HG02759 (cell line): Measurements from ENCODE around the gene TULP1.
"Not testable (repeated sequence)": the region's sequence is repeated elsewhere in the genome, so short reads cannot be mapped to it uniquely, and the experiment has no call there.

Experiments
- ATAC-seq: cut with Tn5 transposase; IDR thresholded peaks from one replicate; pipeline ENCODE4 v1.9.1; 2021; ENCODE audit warnings: mild to moderate bottlenecking, moderate library complexity; ENCODE audit not compliant: unreplicated experiment

The TULP1 gene

DNA sequence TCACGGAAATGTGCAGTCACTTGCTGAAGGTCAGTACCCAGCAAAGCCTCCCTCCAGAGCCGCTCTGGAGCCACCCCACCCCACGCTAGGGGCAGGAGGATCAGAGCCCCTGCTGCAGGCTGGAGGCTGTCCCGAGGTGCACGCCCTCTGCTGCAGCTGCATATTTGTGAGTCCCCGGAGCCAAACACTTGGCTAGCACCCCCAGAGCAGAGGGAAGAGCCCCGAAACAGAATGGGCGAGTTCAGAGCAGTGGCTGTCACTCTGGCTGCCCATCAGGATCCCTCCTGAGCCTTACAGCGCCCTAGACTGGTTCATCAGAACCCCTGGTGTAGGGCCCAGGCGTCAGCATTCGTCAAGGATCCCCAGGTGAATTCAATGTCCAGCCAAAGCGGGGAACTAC, 9.5 kb upstream of the TULP1 start:
- no peak for ATAC-seq

DNA sequence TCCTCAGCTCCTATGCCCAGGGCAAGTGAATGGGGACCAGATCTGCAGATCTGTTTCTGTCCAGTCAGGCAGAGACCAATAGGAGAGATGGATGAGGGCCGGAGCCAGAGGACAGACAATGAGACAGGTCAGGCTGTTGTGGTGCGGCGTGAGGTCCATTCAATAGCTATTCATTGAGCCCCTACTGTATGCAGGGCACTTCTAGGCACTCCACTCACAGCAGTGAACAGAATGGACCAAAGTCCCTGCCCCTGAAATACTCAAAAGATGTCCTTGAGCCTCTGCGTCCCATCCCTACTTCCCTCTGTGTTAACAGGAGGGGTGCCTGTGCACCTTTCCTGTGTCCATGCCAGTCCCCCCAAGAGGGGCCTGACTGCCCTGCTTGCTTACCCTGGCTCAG, 8.5 kb upstream of the TULP1 start:
- ATAC-seq = no peak

DNA sequence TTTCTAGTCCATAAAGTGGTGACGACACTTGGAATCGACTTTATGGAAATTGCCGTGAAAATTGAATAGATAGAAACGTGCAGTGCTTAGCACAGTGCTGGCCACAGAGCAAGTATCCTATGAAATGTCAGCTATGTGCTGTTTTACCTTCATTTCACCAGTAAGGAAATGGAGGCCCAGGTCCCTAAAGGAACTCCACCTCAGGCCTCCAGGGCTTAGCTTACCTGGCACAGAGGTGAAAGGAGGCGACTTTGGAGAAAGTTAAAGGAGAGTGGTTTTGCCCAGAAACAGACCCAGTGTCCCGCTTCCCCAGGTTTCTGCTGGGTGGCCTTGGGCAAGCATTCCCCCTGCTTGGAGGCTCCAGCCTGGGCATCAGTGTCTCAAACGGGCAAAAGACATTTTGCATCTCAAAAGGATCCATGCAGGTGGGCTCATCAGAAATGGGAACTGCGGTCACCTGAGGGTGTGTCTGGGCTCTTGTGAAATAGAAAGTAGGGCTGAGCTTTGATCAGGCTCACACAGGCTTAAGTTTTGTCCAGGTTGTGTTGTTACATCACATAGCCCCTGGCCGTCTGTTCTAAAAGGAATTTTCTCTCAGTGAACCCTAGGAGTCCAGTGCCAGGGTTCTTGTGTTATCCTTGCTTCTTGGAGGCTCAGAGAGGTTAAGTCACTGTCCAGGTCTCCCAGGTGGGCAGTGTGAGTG, 6.8 kb upstream of the TULP1 start:
- ATAC-seq = no peak

DNA sequence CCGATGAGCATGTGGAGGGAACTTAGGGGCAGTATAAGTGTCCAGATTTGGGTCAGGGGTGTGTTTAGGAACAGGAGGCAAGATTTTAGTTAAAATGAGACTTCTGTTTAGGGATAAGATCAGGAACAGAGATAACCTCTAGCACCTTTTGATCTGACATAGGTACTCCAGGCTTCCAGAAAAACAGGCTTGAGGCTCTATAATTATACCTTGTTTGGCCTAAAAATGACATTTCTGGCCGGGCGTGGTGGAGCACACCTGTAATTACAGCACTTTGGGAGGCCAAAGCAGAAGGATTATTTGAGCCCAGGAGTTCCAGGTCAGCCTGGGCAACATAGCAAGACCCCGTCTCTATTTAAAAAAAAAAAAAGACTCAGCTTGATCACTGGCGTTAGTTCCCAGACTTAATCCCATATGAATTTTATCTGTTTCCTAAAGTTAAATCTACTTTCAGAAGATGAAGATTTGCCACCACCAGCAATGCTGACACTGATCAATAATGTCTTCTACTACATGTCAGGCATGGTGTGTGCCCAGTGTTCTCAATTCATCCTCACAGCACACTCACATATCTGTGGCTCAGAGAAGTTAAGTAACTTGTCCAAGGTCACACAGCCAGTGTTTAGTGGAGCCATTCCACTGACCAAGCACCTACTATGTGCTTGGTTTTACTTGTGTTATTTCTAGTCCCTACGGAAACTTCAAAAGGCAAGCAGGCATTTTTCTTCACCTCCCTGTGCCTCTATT, 6.0 kb upstream of the TULP1 start:
- ATAC-seq = no peak

DNA sequence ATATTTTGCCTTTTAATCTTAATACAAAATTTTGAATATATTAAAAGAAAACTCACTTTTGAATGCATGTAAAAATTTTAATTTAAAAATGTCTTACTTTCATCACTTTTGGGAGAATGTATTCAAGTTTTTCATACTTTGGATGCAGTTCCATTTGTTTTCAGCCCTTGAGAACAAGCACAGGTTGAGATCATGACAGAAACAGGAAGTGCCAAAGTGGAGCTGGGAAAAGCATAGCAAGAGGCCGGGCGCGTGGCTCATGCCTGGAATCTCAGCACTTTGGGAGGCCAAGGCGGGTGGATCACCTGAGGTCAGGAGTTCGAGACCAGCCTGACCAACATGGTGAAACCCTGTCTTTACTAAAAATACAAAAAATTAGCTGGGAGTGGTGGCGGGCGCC, 5.3 kb upstream of the TULP1 start:
- not testable (repeated sequence) for ATAC-seq

DNA sequence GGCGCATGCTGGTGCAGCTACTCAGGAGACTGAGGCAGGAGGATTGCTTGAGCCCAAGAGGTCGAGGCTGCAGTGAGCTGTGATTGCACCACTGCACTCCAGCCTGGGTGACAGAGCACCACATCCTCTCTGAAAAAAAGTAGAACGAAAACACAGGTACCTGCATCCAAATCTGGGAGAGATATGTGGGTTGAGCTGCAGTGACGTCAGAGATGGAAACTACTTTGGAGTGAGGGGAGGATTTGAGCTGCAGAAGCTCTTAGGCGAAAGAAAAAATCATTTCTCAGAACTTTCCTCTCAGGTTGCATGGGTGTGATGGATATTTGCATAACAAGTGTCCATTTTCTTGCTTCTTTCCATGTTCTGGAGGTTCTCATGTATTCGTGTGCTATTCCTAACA, 4.0 kb upstream of the TULP1 start:
- no peak for ATAC-seq

DNA sequence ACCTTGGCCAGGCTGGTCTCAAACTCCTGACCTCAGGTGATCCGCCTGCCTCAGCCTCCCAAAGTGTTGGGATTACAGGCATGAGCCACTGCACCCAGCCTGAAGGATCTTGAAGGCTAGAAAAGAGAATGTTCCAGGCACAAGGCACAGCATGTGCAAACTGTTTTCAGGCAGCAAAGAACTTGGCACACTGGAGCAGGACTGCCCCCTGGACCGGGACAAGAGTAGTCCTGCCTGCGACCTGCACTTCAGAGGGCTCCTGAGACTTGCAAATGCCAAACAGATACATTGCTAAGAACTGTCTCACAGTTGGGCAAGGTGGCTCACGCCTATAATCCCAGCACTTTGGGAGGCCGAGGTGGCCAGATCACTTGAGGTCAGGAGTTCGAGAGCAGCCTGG, 3.2 kb upstream of the TULP1 start:
- ATAC-seq = not testable (repeated sequence)

DNA sequence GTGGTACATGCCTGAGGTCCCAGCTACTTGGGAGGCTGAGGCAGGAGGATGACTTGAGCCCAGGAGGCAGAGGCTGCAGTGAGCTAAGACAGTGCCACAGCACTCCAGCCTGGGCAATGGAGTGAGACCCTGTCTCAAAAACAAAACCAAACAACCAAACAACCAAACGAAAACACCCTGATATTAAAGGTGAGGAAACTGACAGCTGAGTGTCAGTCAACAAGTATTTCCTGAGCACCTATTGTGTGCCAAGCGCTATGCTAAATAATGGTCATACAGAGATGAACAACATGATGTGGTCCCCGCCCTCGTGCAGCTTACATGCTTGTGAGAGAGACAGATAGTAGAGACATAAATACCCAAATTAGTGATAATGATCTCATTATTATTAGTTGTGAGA, 1.9 kb upstream of the TULP1 start:
- ATAC-seq = no peak

DNA sequence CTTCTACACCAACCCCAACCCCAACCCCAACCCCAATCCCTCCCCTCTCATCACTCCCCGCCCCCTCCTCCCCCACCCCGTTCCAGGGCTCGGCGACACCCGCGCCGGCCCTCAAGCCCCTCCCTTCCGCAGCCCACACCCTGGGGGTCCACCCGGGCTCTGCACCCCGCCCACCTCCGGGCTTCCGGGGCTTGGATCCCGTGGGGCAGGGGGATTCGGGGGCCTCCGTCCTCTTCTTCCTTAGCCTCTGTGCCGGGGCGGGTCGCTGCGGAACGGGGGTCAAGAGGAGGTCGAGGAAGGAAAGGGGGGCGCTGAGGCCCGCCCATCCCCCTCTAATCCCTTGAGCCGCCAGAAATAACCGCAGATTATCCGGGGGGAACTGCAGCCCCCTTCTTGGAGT, 690 bp downstream of the TULP1 start:
- no peak for ATAC-seq

DNA sequence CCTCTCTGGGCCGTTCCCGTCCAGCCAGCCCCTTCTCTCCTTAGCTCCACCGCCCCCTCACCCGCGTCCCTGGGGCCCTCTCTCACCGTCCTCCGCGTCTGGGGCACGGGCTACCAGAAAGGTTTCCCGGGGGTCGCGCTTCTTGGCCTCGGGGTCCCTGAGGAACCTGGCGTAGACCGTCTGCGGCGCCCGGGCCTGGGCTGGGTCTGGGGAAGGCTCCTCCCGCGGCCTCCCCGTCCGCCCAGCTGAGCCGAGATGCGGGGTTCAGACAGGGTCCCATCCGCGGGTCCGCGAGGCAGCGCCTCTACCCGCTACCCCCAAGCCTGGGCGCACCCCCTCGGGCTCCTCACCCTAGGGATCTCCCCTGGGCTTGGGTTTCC, 1.1 kb downstream of the TULP1 start:
- no peak for ATAC-seq

DNA sequence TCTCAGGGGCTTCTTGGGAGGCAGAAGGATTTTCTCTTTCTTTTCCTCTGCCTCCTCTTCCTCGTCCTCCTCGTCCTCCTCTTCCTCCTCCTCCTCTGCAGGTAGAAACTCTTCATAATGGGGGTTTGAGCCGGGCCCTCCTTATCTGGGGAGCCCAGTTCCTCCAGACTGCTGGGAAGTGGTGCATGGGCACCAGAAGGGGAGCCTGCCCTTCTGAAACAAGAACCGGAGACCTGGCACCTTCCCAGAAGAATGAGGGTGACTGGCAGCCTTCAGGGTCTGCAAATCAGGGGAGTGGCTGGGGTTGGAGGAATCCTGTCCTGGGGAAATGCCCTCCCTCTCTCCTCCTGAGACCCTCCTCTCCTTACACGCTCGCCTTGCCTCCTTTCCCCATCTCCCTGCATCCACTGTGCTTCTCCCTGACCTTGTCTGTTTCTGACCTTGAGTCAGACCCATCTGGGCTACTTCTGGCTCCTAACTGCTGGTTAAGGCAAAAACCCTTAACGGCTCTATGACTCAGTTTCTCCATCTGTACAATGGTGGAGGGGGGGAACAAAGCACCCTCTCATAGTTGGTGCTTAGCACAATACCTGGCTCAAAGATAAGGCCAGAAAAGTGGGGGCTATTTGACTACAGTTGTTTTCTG, 1.7 kb downstream of the TULP1 start:
- no peak for ATAC-seq

DNA sequence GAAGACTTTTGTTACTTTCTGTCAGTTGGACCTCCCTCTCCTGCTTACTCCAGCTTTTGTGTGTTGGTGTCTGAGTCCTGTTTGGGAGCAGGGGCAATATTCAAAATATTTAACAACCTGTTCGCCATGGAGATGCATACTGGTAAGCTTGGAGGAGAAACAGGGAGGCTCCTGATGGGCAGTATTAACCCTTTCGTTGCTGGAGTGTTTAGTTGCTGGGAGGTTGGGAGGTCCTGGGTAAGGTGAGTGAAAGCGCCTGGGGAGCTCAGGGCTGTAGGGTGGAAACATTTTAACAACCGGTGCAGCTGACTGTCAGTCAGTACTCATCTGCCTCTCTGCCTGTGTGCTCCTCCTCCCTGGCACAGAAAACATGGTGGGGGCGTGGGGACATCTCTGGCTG, 4.2 kb downstream of the TULP1 start:
- ATAC-seq = no peak

DNA sequence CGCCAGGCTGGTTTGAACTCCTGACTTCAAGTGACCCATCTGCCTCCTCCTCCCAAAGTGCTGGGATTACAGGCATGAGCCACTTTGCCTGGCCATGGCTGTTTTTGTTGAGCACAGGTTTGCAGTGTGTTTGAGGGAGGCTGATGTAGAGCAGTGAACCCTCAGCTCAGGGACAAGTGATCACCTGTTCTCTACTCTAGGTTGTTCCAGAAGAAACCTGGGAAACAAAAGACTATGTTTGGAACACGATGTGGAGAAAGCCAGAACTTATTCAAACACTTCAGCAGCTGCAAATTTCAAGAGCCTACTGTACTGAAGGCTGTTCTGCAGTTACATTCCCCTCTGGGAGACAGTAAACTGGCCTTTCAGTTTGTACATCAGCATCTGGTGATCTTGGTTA, 4.7 kb downstream of the TULP1 start:
- no peak for ATAC-seq

DNA sequence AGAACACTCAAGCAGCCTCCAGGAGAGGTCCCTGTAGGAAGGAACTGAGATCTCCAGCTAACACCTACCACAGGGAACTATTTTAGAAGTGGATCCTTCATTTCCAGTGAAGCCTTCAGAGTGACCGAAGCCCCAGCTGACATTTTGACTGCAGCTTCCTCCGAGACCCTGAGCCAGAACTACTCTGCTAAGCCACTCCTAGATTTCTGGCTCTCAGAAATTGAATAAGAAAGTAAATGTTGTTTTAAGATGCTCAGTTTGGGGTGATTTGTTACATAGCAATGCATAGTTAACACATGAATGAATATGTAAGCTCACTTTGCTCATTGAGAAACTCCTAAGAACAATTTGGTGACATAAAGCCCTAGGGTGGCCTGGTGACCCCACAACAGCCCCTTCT, 5.5 kb downstream of the TULP1 start:
- no peak for ATAC-seq

DNA sequence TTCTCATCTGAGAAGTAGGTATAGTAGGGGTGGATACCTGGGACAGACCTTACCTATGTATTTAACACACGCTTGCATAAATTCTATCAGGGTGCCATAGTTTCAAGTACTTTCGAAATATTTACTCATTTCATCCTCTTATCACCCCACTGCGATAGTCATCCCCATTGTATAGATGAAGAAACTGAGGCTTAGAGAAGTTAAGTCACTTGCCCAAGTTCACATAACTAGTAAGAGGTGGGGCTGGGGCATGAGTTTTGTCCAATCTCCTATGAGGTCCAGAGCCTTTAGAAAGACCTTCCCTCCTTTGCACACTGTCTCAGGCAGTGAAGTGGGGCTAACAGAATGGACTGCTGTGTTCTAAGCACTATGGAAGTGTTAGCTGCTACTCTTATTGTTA, 6.2 kb downstream of the TULP1 start:
- ATAC-seq = no peak

DNA sequence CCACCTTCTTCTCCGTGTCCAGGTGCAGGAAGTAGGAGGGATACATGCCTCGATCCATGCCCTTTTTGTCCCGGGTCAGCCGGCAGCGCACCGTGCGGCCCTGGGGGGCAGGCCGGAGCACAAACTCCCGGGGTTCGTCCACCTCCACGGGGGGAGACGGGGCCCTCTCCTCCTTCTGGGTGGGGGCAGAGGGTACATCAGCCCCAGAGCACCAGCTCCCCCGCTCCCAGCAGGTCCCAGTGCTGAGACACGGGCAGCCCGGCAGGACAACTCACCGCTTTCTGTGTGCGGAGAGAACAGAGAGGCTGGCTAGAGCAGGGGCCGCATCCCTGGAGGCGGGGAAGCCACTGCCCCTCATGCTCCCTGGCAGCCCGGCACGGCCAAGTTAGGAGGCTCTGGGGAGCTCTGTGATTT, 6.7 kb downstream of the TULP1 start:
- ATAC-seq = no peak

DNA sequence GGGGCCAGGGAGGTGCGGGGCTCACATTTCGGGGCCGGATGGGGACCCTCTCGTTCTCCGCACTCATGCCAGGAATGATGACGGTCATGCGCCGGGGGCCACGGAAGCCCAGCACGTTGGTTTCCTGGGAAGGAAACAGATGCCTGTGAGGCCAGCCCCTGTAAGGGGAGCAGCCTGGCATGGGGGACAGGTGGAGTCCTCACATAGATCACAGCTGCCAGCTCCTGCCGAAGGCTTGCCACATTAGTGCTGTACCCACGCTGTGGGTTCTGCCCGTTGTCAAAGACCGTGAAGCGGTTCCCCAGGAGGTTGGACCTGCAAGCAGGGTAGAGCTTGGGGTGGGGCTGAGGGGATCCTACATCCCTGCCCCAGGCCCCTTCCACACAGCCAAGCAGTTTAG, 9.2 kb downstream of the TULP1 start:
- no peak for ATAC-seq

DNA sequence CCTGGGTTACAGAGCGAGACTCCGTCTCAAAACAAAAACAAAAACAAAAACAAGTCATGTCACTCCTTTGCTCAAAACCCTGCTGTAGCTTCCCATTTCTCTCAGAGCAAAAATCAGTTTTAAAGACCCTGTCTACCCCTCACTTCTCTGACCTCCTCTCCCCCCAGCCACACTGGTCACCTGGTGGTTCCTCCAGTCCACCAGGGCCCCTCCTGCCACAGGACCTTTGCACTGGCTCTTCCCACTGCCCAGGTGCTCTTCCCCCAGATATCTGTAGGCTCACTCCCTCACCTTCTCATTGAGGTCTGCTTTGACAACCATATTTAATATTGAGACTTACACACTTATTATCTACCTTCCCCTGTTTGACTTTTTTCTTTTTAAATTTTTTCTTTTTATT, 10.9 kb downstream of the TULP1 start:
- no peak for ATAC-seq

DNA sequence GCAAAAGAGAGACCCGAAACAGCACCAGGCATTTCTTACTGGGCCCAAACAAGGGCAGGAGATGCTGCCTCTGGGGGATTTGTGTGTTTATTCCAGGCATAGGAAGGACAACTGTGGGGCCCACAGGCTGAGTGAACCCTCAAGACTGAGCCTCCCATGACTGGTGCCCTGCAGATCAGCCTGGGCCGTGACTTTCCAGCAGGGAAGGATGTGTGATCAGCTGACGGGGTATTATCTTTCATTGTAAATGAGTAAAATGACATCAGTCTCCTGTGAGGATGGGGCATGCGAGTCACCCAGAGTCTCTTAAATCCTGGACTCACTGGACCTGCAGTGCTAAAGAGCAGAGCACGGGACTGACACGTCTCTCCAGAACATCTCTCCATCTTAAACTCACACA, 11.9 kb downstream of the TULP1 start:
- no peak for ATAC-seq

DNA sequence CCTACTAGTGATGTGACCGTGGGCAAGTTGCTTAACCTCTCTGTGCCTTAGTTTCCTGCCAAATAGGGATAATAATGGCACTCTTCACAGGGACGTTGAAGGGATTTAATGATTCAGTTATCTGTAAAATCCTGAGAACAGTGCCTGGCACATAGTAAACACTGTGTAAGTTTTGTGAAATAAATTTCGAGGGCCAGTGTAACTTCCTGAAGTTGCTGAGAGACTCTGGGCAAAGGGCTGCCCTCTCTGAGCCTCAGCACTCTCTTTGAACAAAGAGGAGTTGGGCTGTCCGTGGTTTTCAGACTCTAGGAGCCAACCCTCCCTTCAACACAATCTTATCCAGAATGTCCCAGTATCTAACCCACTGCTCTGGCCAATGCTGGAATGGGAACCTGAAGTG, 13.3 kb downstream of the TULP1 start:
- ATAC-seq = no peak

DNA sequence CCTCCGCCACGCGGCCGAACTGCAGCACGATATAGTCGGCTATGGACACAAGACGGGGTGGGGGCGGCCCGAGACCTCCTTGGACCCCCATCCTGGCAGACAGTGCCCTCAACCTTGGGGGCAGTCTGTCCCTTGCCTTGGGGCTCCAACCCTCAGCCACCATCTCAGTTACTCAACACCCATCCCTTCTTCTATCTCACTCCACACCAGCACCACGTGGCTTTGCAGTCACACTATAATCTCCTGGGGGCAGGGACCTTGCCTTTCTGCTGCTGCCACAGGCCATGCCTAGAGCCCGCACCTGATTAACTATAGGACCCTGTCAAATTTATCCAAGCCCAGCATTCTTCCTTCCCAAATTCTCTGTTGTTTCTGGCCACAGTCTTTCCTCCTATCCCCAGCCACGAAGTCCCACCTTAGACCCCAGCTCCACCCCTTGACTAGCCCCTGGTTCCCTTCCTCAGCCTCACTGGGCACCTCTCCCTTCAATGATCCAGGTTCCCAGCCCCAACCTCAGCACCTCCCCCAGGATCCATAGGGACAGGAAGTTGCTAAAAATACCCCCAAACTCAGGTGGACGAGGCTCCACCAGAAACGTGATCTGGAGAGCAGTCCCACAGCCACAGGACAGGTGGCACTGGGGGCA, 14.2 kb downstream of the TULP1 start:
- ATAC-seq = no peak
